GM18909 (cell line): ENCODE measurements around the gene PDE1A.

Source experiments
- ATAC-seq: cut with Tn5 transposase; IDR thresholded peaks from one replicate; pipeline ENCODE4 v1.9.1; 2021; ENCODE audit warnings: mild to moderate bottlenecking; ENCODE audit not compliant: unreplicated experiment, poor library complexity

Gene PDE1A

DNA sequence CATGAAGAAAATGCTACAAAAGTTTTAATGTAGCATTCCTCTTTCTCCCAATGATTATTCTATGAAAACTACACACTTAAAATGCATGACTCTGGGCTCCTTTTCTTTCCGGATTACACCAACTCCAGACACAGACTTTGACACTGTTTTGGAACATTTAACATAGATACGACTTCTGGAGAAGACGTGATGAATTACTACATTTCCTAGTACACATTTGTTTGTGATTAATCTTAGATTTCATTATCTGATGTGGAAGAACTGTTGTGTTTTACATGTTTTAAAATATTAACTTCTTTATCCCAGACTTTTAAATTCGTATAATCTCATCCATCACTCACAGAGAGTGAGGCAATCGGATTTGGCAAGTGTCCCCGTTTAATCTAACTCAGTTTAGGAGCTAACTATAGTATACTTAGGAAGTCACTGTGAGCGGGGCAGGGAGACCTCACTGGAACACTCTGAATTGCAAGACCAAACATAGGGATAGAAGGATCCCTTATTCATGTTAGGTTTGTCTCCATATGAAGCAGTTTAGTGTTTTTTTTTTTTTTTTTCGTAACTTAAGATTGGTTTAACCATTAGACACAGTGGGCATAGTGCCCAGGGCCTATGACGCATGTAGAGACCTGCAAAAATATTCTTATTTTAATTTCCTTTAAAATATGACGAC lies 66.7 kb downstream of the PDE1A start:
- ATAC-seq, result no peak

DNA sequence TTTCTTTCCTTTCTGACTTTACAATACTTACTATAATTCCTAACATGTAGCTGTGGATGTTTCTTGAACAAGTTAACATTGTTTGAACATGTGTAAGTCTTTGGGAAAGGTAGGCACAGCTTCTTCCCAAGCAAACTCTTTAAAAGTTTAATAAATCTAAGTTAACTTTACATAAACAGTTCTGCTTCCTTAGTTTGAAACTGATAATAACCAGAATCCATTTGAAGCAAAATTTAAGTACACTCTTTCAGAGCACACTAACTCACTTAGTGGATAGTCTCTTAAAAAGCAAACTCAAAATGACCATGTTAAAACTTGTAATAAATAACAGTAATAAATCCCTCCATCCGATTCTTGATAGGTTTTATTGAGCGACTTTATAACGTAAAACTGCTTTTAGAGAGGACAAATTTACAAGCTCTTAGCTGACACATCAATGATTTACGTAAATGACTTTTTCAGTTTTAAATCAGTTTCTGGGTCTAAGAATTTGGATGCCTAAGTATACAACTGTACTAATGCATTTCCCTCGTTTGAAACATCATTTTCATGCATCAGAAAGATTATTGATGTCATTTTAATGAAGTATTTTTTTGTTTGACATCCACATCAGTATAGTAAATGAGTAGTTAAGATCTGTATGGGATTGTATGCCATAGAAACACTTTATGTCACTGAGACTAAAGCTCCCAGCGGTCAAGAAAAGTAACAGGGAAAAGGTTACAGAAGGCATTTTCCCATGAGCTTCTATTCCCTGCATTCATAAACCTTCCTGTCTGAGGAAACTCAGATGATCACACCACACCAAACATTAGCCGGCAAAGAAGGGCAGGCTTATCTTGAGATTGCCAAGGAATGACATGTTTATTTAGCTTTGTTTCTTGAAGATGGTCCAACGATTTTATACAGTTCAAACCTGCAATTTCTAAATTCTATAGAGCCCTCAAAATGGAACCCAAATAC lies 67.5 kb downstream of the PDE1A start:
- ATAC-seq, result no peak

DNA sequence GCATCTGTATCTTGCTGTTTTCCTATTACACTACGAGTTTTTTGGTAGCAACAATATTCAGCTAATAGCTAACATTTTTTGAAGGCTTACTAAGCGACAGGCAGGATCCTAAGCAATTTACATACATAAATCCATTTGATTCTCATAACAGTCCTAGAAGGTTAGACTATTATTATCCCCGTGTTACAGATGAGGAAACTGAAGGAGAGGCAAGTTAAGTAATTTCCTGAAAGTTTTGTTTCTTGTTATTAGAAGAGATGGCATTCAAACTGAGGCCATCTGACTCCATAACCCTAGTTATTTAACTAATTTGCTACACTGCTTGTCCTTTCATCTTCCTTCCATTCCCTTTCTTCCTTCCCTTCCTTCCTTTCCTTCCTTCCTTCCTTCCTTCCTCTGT lies 68.2 kb downstream of the PDE1A start:
- no peak for ATAC-seq

DNA sequence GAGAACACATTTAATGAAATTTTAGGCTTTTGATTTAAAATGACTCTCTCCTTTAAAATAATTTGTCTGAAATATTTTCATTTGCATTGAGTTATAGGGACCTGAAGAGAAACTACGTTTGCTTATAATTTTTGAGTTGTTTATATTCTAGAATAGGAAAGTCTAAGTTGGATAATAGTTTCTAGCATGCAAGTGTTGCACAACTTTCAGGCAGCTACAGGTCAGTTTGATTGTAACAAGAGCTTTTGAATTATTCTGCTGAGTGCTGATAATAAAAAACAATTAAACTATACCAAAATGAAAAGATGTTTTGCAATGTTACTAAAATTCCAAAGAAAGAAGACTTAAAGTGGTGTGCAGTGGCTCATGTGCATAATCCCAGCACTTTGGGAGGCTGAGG lies 71.0 kb downstream of the PDE1A start:
- no peak for ATAC-seq

DNA sequence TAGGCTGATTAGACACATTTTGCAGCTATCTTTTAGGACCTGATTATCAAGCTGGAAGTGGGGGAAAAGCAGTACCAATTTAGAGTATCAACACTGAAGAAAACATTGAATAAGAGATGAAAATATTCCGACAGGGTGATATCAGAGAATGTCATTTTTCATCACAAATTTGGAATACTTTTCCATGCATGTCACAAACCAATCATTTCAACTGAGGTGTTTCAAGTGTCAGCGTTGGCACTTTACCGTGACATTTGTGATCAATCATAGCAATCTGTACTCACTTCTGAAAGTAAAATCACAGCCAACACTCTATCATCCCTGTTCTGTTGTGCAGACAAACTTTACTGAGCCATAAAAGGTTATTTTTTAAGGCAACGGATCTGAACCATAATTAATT lies 75.4 kb downstream of the PDE1A start:
- no peak for ATAC-seq

DNA sequence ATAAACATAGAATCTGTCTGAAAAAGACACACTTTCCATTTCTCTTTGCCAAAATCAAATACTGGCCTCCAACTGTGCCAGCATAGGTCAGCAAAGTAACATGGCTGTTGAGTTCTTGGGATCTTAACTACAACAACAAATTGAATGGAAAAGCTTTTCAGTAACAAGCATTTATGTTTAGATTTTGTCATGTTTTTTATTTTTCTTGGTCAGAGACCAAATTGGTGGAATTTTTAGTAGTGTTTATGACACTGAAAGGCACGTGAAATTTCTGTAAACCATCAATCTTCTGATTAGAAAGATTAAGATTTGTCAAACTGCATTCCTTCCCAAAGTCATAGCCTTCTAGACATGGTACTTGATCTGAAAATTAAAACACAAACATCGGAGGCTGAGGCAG lies 77.6 kb downstream of the PDE1A start:
- no peak for ATAC-seq

DNA sequence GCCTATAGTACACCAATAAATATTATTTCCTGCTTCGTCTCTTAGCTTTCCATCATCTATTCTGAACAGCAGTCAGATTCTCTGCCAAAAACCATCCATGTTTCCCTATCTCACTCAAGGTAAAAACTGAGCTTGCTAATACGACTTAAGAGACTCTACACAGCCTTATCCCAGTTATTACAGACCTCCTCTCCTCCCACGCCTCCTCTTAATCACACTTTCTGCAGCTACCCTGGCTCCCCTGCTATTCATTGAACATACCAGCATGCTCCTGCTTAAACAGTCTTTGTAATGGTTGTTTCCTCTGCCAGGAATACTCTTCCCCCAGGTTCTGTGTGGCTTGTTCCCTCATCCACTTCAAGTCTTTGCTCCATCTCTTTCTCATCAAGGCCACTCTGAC lies 81.5 kb downstream of the PDE1A start:
- no peak for ATAC-seq

DNA sequence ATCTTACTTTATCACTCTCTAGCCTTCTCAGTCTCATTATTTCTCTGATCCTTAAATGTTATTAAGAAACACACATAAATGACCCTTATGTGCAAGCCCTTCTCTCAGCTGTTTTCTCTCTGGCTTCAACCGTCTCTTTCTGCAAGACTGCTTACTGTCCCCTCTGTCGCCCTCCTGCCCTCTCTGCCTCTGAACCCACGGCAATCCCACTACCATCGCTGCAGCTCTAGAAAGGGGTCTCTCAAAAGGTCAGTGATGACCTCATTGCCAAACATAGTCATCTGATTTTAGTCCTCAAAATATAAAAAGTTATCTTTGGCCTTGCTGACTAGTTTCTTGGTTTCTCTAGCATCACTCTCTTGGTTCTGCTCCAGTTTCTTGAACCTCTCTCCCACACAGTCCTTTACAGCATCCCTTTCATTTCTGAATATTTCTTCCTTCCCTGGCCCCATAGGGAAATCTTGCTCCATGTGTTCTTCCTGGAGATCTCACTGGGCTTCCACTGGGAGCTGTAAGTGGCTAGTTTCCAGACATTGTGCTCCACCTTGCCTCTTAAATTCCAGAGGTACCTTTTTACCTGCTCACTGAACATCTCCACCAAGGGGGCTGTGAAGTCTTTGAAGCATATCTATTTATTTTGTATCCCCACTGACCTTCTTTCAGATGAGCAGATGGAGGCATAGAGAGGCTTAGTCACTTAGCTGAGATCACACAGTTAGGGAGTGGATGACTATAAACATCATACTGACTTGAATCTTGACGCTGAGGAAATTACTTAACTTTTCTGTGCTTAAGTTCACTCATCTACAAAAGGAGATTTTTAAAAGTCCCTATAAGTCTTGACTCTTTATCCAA lies 96.2 kb downstream of the PDE1A start:
- no peak for ATAC-seq

DNA sequence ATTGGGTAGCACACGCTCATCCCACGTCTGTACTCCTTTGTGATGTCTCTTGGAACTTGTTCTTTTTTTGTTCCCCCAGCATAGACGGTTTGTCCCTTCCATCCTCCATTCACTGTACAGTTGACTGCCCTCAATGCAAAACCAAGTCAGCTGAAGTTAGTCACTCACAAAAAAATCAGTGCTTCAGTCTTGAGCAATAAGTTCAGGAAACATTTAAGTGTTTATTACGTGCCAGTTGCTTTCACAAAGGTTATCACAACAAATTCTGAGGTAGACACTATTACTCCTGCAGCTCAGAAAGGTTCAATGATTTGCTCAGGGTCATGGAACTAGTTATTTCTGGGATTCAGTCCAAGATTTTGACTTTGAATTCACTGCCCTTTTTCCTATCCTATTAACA lies 102.2 kb downstream of the PDE1A start:
- ATAC-seq, result no peak

DNA sequence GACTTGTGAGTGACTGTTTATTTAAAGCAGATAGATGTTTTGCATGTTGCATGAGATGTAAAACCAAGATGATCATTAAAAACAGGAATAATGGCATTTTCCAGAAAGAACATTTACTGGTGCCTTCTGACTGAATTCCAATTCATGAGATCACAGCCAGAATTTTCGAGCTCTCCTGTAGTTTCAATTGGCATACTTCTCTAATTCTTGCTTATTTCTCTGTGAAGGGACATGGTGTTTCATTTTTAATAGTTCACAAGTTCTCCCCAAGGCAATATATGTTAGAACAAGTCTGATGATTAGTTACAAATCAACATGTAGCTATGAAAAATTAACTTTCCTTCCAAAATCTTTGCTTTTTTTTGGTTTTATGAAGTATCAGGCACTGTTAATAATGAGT lies 105.7 kb downstream of the PDE1A start:
- ATAC-seq, result no peak

DNA sequence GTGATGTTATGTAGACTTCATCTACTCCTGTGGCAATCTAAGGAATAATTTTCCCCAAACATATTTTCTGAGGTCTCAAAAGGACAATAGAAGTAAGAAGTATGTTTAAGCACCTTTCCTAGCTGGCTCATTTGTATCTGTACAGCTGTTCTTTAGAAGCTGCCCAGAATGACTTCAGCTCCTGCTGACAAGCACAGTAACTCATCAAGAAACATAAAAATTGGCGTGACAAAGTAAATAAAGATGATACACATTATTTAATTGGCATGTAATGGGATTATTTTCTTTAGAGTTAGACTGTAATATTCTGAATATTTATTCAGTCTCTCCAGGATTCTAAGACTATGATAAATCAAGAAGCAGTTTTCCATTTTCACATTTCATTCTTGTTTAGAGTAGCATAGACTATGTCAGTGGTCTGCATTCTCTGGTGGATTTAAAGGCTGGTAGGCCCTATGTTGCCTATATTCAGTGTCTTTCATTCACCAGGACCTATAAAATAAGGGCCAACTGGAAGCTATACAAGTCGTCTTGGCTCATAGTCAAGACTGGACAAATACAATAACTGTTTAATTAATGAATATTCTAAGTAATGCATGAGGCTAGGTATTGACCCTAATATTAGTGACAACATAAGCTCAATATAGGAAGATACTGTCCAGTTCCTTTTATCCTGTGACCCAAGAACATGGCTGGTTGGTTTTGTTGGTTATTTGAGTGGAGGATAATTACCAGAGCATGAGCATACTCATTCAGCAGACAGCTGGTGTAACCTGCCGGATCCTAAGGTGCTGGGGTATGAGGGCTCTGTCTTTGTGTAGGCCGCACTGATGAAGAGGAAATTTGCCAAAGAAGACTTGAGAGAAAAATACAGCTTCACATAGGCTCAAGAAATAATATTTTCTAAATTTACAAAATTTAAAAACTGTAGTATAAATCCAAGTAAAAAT lies 107.0 kb downstream of the PDE1A start:
- ATAC-seq, result no peak

DNA sequence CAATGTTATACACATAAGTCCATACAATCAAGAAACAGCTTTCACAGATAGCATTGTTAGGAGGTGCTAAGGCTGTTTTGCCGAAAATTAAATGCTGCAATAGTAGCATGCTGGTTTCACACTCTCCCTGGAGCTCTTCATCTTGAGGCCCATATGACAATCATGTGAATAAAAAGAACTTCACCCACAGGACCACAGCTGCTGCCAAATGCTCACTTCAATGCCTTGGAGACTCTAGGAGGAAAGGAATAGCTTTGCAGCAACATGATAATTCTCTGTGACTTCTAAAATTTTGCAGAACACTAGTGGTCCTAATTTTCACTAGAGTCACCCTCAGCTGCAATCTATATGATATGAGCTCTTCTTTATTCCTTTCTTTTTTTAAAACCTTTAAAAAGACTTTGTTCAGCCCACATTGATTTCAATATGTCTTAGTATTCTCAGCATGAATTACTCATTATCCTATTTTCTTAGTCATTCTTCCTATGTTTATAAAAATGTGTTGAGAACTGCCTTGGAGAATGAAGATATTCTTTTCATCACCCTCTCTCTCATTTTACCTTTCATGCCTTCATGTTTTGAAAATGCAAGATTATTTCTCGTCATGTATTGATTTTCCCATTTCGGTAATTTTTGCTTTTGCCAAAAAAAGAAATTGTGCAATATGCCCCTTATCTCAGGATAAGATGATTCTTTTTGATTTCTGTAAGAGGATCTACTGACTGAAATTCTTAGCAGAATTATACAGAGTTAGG lies 108.2 kb downstream of the PDE1A start:
- no peak for ATAC-seq

DNA sequence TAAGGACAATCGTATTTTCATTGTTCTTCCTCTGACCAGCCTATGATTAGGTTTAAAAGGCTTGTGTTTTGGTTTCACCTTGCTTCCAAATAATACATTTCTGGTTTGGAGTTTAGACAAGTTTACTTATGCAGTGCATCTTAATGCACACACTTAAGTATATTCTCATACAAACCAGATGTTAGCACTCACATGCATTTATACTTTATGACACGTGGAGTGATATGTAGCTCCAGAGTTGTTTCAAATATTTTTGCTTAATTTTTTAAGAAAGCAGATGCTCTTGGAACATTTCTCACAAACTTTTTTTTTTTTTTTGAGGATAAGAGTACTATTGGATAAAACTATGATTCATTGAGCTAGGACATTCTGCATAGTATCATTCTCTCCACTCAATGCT lies 109.9 kb downstream of the PDE1A start:
- ATAC-seq, result no peak

DNA sequence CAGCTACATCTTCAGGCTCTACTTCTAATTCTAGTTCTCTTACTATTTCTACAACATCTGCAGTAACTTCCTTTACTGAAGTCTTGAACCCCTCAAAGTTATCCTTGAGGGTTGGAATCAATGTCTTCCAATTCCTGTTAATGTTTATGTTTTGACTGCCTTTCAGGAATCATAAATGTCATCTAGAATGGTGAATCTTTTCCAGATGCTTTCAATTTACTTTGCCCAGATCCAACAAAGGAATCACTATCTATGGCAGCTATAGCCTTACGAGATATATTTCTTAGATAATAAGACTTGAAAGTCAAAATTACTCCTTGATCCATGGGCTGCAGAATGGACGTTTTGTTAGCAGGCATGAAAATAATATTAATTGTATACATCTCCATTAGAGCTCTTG lies 123.9 kb downstream of the PDE1A start:
- no peak for ATAC-seq

DNA sequence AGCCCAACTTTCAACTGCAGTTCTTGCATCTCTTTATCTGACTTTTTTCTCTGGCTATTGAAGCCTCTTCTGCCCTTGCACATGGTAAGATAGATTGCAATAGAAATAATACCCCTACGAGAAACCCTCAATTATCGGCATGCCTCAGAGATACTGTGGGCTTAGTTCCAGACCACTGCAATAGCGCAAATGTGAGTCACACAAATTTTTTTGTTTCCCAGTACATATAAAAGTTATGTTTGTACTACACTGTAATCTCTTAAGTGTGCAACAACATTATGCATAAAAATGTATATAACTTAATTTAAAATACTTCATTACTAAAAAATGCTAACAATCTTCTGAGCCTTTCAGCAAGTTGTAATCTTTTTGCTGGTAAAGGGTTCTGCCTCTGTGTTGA lies 124.7 kb downstream of the PDE1A start:
- ATAC-seq, result no peak

DNA sequence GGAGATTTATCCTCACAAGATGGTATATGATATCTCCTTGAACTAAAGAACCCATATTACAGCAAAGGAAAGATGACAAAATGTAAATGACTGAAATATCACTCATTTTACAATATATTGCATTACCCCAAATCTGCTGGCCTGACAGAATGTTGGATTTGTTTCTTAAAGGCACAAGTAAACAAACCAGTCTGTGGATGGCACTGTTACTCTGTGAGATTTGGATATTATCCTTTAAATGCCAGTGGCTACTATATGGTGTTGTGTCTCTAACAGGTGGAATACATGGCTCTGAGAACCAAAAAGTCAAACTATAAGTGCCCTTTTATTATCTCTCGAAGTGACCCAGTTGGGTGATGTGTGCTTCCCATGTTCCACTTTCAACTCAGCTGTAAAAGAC lies 125.7 kb downstream of the PDE1A start:
- ATAC-seq, result no peak

DNA sequence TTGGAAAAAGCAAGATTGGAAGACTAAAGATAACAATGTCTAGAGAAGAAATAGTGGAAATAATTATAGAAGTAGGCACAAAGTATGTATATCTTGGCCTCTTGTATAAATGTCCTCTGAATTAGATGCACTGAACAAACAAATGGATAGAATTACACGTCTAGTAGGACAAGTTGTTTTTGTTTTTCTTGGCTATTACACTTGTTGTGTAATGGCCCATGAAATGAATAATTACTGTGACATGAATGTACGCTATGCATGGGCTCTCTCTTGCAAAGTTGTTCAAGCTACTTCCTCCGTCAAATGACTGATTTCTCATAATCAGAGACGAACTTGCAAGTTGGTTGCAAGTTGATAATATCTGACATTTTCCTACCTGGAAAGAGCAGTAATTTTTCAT lies 126.2 kb downstream of the PDE1A start:
- no peak for ATAC-seq

DNA sequence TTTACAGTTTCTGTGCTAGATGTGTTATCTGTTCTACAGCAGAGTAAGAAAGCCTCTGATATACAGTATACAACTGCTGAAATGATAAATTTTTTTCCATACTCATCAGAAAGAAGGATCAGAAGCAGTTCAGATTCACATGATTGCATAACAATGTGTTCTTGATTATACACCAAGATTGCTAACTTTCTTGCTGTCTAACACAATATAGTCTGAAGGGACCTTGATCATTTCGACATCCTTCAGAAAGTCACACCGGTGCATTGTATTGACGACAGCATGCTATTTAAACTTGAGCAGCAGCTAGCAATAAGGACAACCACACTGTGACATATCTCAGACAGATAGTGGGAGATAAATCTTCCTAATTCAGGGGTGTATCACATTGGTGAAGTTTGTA lies 127.2 kb downstream of the PDE1A start:
- no peak for ATAC-seq

DNA sequence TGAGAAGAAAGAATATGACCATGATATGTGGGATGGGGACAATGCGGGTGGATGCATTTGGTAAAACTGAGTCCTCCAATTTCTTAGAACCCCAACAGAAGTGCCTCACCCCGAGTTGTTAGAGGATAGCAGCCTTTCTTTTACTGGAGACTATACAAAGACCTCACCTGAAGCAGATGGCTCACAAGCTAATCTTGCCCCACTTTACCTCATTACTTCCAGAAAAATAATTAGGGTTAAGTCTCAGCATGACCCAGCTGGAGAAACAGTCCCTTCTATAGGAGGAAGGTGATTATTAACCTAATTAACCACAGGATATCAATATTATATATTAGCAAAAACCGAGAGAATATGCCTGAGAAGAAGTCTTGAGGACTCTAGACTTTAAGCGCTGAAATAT lies 128.4 kb downstream of the PDE1A start:
- no peak for ATAC-seq
